Right lobe of liver (tissue), 4 donors: Measurements from ENCODE around the gene DAZAP1.

Experiments used
- POLR2A ChIP-seq: fragments of 450-650 bp; IDR thresholded peaks from one replicate; pipeline ENCODE4 v1.6.1; 2017; ENCODE audit warnings: antibody characterized with exemption, mild to moderate bottlenecking
- TF ChIP-seq, protein P1 (sequence below), 4 donors: fragments of 200-600 bp in 3 of 4; fragments of 450-650 bp in 1 of 4; IDR thresholded peaks; one replicate each; pipeline versions ENCODE4 v1.5.1 to v1.8.0; 2016 to 2022; ENCODE audit warnings: antibody characterized with exemption in 4 of 4, mild to moderate bottlenecking in 2 of 4
- donor health status: DM: no; HTN: no; CAD: no.
- donor health status: DM: no; HTN: no; CAD: no.
- donor health status: DM: no; HTN: yes; CAD: no.

DNA sequence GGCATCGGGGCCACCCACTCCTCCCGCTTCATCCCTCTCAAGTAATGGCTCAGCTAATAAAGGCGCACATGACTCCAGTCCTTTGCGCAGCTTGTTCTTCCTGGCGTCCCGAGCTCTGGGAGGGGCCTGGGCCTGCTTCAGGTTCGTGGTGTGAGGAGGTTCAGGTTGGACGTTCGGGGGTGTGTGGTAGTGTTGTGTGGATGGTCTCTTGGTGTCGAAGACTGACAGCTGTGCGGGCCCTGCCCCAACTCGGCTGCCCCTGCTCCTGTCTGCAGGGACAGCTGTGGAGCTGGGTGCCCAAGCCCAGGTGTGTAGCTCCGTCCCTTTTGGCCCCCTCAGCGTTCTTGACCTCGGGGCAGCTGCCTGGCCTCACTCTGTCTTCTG is 33.0 kb downstream of the DAZAP1 start:
- TF ChIP-seq, protein P1, sequence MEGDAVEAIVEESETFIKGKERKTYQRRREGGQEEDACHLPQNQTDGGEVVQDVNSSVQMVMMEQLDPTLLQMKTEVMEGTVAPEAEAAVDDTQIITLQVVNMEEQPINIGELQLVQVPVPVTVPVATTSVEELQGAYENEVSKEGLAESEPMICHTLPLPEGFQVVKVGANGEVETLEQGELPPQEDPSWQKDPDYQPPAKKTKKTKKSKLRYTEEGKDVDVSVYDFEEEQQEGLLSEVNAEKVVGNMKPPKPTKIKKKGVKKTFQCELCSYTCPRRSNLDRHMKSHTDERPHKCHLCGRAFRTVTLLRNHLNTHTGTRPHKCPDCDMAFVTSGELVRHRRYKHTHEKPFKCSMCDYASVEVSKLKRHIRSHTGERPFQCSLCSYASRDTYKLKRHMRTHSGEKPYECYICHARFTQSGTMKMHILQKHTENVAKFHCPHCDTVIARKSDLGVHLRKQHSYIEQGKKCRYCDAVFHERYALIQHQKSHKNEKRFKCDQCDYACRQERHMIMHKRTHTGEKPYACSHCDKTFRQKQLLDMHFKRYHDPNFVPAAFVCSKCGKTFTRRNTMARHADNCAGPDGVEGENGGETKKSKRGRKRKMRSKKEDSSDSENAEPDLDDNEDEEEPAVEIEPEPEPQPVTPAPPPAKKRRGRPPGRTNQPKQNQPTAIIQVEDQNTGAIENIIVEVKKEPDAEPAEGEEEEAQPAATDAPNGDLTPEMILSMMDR (IDR thresholded peaks at IDR 0.05), result no peak
- no peak for TF ChIP-seq POLR2A
